IMR-90 (cell line): ENCODE measurements around the gene DUS1L. TPM values are rescaled to one million over a fixed set of nuclear protein-coding genes. Genes with fewer than 3 reads are reported as not detected.

Experiments
- ATAC-seq: fragments of 200-7000 bp; cut with Tn5 transposase; 2 replicates; pipeline ENCODE4 v1.9.1; 2020; ENCODE audit warnings: low read depth, mild to moderate bottlenecking, moderate library complexity
- BruUV-seq: library from RNA; stranded (reverse); fragments of 400-500 nt; replicated peaks from 2 replicates; lab custom pipeline; 2021; lab: Mats Ljungman, UMichigan
- CTCF ChIA-PET: fragments of 300-600 bp; formaldehyde crosslinking; extraction: SDS; loops from one replicate; lab custom pipeline; 2021; ENCODE audit warnings: antibody characterized with exemption; lab: Yijun Ruan, JAX
- POLR2A ChIA-PET: fragments of 300-600 bp; sonication (Branson Sonifier 250); formaldehyde crosslinking; loops from one replicate; lab custom pipeline; 2022; ENCODE audit warnings: antibody characterized with exemption; ENCODE audit not compliant: unreplicated experiment; lab: Charles Lee
- DNase-seq: peaks from one replicate; pipeline ENCODE4 v3.0.0; 2013
- H2AFZ ChIP-seq: replicated peaks from 2 replicates; pipeline ENCODE3; 2013; ENCODE audit warnings: low read length, mild to moderate bottlenecking; ENCODE audit not compliant: poor library complexity
- H2AK5ac ChIP-seq: 2 replicates; pipeline ENCODE4 v1.6.1; 2013; ENCODE audit warnings: low read depth, low read length, inconsistent platforms
- H2AK9ac ChIP-seq: replicated peaks from 2 replicates; pipeline ENCODE3; 2013; ENCODE audit warnings: mild to moderate bottlenecking, low read depth, low read length, moderate library complexity; ENCODE audit not compliant: poor library complexity
- H2BK120ac ChIP-seq: 2 replicates; pipeline ENCODE4 v1.6.1; 2013; ENCODE audit warnings: low read depth, low read length, inconsistent platforms
- H2BK15ac ChIP-seq: 3 replicates; pipeline ENCODE4 v1.6.1; 2013; ENCODE audit warnings: low read depth, low read length, inconsistent platforms
- H2BK20ac ChIP-seq: 2 replicates; pipeline ENCODE4 v1.6.1; 2013; ENCODE audit warnings: low read depth, mild to moderate bottlenecking, inconsistent platforms, low read length, moderate library complexity
- H2BK5ac ChIP-seq: 2 replicates; pipeline ENCODE4 v1.6.1; 2013; ENCODE audit warnings: mild to moderate bottlenecking, low read depth, low read length, inconsistent platforms; ENCODE audit not compliant: poor library complexity, severe bottlenecking
- H3K14ac ChIP-seq: replicated peaks from 2 replicates; pipeline ENCODE4 v1.6.1; 2013; ENCODE audit warnings: low read depth, low read length, inconsistent platforms
- H3K18ac ChIP-seq: 2 replicates; pipeline ENCODE4 v1.6.1; 2013; ENCODE audit warnings: low read depth, low read length, control low read depth
- H3K23ac ChIP-seq: 2 replicates; pipeline ENCODE4 v1.6.1; 2013; ENCODE audit warnings: low read depth, low read length, inconsistent platforms
- H3K27ac ChIP-seq: 2 replicates; pipeline ENCODE4 v1.5.1; 2013; ENCODE audit warnings: mild to moderate bottlenecking, control low read depth, low read length; ENCODE audit not compliant: insufficient read depth
- H3K27me3 ChIP-seq: 2 replicates; pipeline ENCODE4 v1.6.1; 2013; ENCODE audit warnings: low read length; ENCODE audit not compliant: control insufficient read depth, insufficient read depth
- H3K36me3 ChIP-seq: 2 replicates; pipeline ENCODE4 v1.6.1; 2013; ENCODE audit warnings: low read length, mixed read lengths; ENCODE audit not compliant: control insufficient read depth, insufficient read depth
- H3K4ac ChIP-seq: 2 replicates; pipeline ENCODE4 v1.6.1; 2013; ENCODE audit warnings: low read depth, low read length, inconsistent platforms
- H3K4me1 ChIP-seq: 2 replicates; pipeline ENCODE4 v1.6.1; 2013; ENCODE audit warnings: low read length, mixed read lengths; ENCODE audit not compliant: control insufficient read depth, insufficient read depth
- H3K4me2 ChIP-seq: 2 replicates; pipeline ENCODE4 v1.6.1; 2013; ENCODE audit warnings: low read depth, mild to moderate bottlenecking, control low read depth, low read length, moderate library complexity
- H3K4me3 ChIP-seq: 2 replicates; pipeline ENCODE4 v1.5.1; 2013; ENCODE audit warnings: low read depth, mild to moderate bottlenecking, control low read depth, low read length, moderate library complexity; ENCODE audit not compliant: insufficient read depth
- H3K56ac ChIP-seq: 2 replicates; pipeline ENCODE4 v1.6.1; 2013; ENCODE audit warnings: low read length, inconsistent platforms; ENCODE audit not compliant: insufficient read depth; ENCODE audit errors: extremely low read depth
- H3K79me1 ChIP-seq, 2 experiments: 2 replicates each; pipeline ENCODE4 v1.6.1; 2013; ENCODE audit warnings: low read length in 2 of 2, inconsistent platforms in 1 of 2, low read depth in 1 of 2
- H3K9ac ChIP-seq: 2 replicates; pipeline ENCODE4 v1.6.1; 2013; ENCODE audit warnings: low read depth, low read length, control low read depth
- H3K9me1 ChIP-seq: 2 replicates; pipeline ENCODE4 v1.6.1; 2013; ENCODE audit warnings: low read length, inconsistent platforms; ENCODE audit not compliant: insufficient read depth
- H3K9me3 ChIP-seq: 2 replicates; pipeline ENCODE4 v1.6.1; 2013; ENCODE audit warnings: low read length; ENCODE audit not compliant: control insufficient read depth, insufficient read depth
- H4K20me1 ChIP-seq: 2 replicates; pipeline ENCODE4 v1.6.1; 2013; ENCODE audit warnings: low read length, inconsistent platforms; ENCODE audit not compliant: insufficient read depth
- H4K5ac ChIP-seq: 2 replicates; pipeline ENCODE4 v1.6.1; 2013; ENCODE audit warnings: mild to moderate bottlenecking, low read depth, low read length, control low read depth
- H4K8ac ChIP-seq, 2 experiments: 2 replicates each; pipeline ENCODE4 v1.6.1; 2013; ENCODE audit warnings: low read depth in 2 of 2, low read length in 2 of 2, control low read depth in 1 of 2, inconsistent platforms in 1 of 2
- H4K91ac ChIP-seq: 2 replicates; pipeline ENCODE4 v1.6.1; 2013; ENCODE audit warnings: low read depth, low read length, inconsistent platforms; ENCODE audit not compliant: insufficient read depth
- BHLHE40 ChIP-seq: fragments of 150-350 bp; IDR thresholded peaks from 2 replicates; pipeline ENCODE4 v1.6.1; 2016; ENCODE audit warnings: mild to moderate bottlenecking, low read depth, low read length
- CEBPB ChIP-seq: IDR thresholded peaks from 2 replicates; pipeline ENCODE4 v1.6.1; 2012; ENCODE audit warnings: low read depth, low read length, improper control_type of control experiment
- CHD1 ChIP-seq: IDR thresholded peaks from 2 replicates; pipeline ENCODE4 v1.6.1; 2012; ENCODE audit warnings: low read depth, low read length, improper control_type of control experiment
- FOS ChIP-seq: fragments of 150-350 bp; IDR thresholded peaks from 2 replicates; pipeline ENCODE4 v1.6.1; 2016; ENCODE audit warnings: low read depth, low read length
- MAFK ChIP-seq: IDR thresholded peaks from 2 replicates; pipeline ENCODE4 v1.6.1; 2012; ENCODE audit warnings: low read depth, low read length, improper control_type of control experiment
- MAZ ChIP-seq: IDR thresholded peaks from 2 replicates; pipeline ENCODE4 v1.6.1; 2012; ENCODE audit warnings: low read depth, mild to moderate bottlenecking, low read length, improper control_type of control experiment, moderate library complexity, borderline replicate concordance
- MXI1 ChIP-seq: IDR thresholded peaks from 2 replicates; pipeline ENCODE4 v1.6.1; 2012; ENCODE audit warnings: low read depth, mild to moderate bottlenecking, low read length, moderate library complexity, borderline replicate concordance
- NFE2L2 ChIP-seq: fragments of 150-350 bp; IDR thresholded peaks from 2 replicates; pipeline ENCODE4 v1.6.1; 2016; ENCODE audit warnings: low read depth, mild to moderate bottlenecking, low read length
- POLR2A ChIP-seq: IDR thresholded peaks from 2 replicates; pipeline ENCODE4 v1.6.1; 2012; ENCODE audit warnings: mild to moderate bottlenecking, low read depth, low read length
- RAD21 ChIP-seq: IDR thresholded peaks from 2 replicates; pipeline ENCODE4 v1.6.1; 2012; ENCODE audit warnings: low read length, improper control_type of control experiment
- RCOR1 ChIP-seq: IDR thresholded peaks from 2 replicates; pipeline ENCODE4 v1.6.1; 2012; ENCODE audit warnings: mild to moderate bottlenecking, low read length, improper control_type of control experiment; ENCODE audit not compliant: insufficient replicate concordance
- RFX5 ChIP-seq: IDR thresholded peaks from 2 replicates; pipeline ENCODE4 v1.8.0; 2012; ENCODE audit warnings: low read depth, mild to moderate bottlenecking, low read length, moderate library complexity
- SMC3 ChIP-seq: fragments of 150-350 bp; IDR thresholded peaks from 2 replicates; pipeline ENCODE4 v1.6.1; 2016; ENCODE audit warnings: low read depth, mild to moderate bottlenecking, antibody characterized with exemption, low read length, moderate library complexity
- WGBS, 2 experiments: methylation state at CpG; one replicate each; pipeline versions ENCODE4 v1.1.5 to v1.1.7; 2013; ENCODE audit warnings: missing lambda C conversion rate in 2 of 2; ENCODE audit not compliant: insufficient read length in 1 of 2; ENCODE audit errors: extremely low coverage in 2 of 2; 5-methylcytosine and 5-hydroxymethylcytosine counted together
- dilution Hi-C: fragments of 300-500 bp; cut with HindIII; formaldehyde crosslinking; loops from one replicate; pipeline ENCODE4 v1.14.3; 2018; ENCODE audit warnings: low sequenced_read_pairs; ENCODE audit not compliant: unreplicated experiment
- in situ Hi-C: fragments of 300-500 bp; cut with MboI; formaldehyde crosslinking; loops from 3 replicates; pipeline ENCODE4 v1.14.3; 2019; ENCODE audit warnings: low sequenced_read_pairs, inconsistent platforms, mixed read lengths
- intact Hi-C: fragments of 100-400 bp; cut with micrococcal nuclease; formaldehyde crosslinking; loops from 2 replicates; pipeline ENCODE4 v1.10.0; 2022
- polyA plus RNA-seq, 3 experiments: library from polyadenylated mRNA; depleted of rRNA; stranded (reverse); fragments of >200 nt; gene quantifications; 2 replicates each; pipeline ENCODE4 v1.2.3, GENCODE V29; 2012; ENCODE audit warnings: low replicate concordance in 1 of 3
- total RNA-seq: library from RNA; depleted of rRNA; stranded (reverse); fragments of >200 nt; gene quantifications from 2 replicates; pipeline ENCODE4 v1.2.3, GENCODE V29; 2012
- TF ChIP-seq, protein P1 (sequence below): conservative IDR thresholded peaks from 2 replicates; pipeline ENCODE4 v1.5.1; 2012; ENCODE audit warnings: mild to moderate bottlenecking, low read depth, low read length, improper control_type of control experiment
- TF ChIP-seq, protein P2 (sequence below): fragments of 150-350 bp; IDR thresholded peaks from 2 replicates; pipeline ENCODE4 v1.6.1; 2017; ENCODE audit warnings: mild to moderate bottlenecking, antibody characterized with exemption, low read length, low read depth
- TF ChIP-seq, protein P3 (sequence below): fragments of 150-350 bp; IDR thresholded peaks from 2 replicates; pipeline ENCODE4 v1.6.1; 2016; ENCODE audit warnings: low read depth, mild to moderate bottlenecking, low read length, moderate library complexity, borderline replicate concordance

DUS1L gene
- total and polyA plus RNA-seq, 2 of the 4 experiments (the other 2 are of a cell fraction), result 29.0 to 76.9 TPM

DNA sequence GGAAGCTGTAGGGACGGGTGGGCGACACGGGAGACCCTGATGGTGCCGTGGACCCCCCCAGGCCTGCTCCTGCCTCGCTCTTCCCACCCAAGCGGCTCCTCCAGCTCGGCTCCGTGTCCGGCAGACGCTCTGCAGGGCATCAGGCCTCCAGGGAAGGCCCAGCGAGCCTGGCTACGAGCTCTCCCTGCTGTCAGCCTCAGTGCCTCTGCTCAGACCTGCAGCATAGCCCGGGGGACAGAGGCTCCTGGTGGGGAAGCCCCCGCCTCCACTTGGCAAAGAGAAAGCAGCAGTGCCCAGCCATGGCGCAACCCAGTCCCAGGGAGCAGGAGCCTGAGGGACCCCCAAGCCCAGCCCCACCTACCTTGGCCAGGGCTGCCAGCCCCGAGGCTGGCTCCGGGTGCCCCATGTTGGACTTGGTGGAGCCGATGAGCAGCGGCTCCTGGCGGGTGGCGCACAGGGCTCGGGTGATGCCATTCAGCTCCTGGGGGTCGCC, 26.5 kb upstream of the DUS1L start:
- Histone ChIP-seq H2BK120ac (no peak overlapping the region), H4K20me1 (peaks cover 28% of the 10 kb centered on the region), H2AK9ac (no peak overlapping the region), H2BK15ac (no peak overlapping the region), H3K4me2 (no peak overlapping the region), H3K27ac (no peak overlapping the region), H3K23ac (no peak overlapping the region), H3K9ac (no peak overlapping the region), H3K4me3 (no peak overlapping the region), H3K4ac (no peak overlapping the region), H3K9me3 (no peaks in the 10 kb centered on the region), H3K36me3 (peaks cover 78% of the 10 kb centered on the region), H2BK20ac (no peak overlapping the region), H4K5ac (no peak overlapping the region), H3K56ac (no peak overlapping the region), H3K14ac (no peak overlapping the region), H3K79me1 (peaks cover 0 to 35% of the 10 kb centered on the region in 2 experiments), H2AFZ (no peak overlapping the region), H2BK5ac (no peak overlapping the region), H3K18ac (no peak overlapping the region), H3K27me3 (no peaks in the 10 kb centered on the region), H2AK5ac (no peak overlapping the region), H4K8ac (no peak overlapping the region), H4K91ac (no peak overlapping the region), H3K4me1 (peaks cover 3% of the 10 kb centered on the region), H3K9me1 (no peaks in the 10 kb centered on the region; the same call in 1 of the 2 replicates)
- dilution Hi-C loops, result no loop called here
- BruUV-seq, result no TSS peak
- intact Hi-C loops, result no loop called here
- no peak for ATAC-seq
- ChIA-PET POLR2A (no interaction called here), CTCF (no interaction called here)
- in situ Hi-C loops, result no loop called here
- no peak for TF ChIP-seq CHD1
- no peak for TF ChIP-seq MXI1
- TF ChIP-seq RCOR1, result no peak
- TF ChIP-seq, protein P1, sequence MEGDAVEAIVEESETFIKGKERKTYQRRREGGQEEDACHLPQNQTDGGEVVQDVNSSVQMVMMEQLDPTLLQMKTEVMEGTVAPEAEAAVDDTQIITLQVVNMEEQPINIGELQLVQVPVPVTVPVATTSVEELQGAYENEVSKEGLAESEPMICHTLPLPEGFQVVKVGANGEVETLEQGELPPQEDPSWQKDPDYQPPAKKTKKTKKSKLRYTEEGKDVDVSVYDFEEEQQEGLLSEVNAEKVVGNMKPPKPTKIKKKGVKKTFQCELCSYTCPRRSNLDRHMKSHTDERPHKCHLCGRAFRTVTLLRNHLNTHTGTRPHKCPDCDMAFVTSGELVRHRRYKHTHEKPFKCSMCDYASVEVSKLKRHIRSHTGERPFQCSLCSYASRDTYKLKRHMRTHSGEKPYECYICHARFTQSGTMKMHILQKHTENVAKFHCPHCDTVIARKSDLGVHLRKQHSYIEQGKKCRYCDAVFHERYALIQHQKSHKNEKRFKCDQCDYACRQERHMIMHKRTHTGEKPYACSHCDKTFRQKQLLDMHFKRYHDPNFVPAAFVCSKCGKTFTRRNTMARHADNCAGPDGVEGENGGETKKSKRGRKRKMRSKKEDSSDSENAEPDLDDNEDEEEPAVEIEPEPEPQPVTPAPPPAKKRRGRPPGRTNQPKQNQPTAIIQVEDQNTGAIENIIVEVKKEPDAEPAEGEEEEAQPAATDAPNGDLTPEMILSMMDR, result no peak
- TF ChIP-seq RFX5, result no peak
- TF ChIP-seq MAZ, result no peak
- TF ChIP-seq CEBPB, result no peak
- no peak for TF ChIP-seq NFE2L2
- TF ChIP-seq, protein P2, sequence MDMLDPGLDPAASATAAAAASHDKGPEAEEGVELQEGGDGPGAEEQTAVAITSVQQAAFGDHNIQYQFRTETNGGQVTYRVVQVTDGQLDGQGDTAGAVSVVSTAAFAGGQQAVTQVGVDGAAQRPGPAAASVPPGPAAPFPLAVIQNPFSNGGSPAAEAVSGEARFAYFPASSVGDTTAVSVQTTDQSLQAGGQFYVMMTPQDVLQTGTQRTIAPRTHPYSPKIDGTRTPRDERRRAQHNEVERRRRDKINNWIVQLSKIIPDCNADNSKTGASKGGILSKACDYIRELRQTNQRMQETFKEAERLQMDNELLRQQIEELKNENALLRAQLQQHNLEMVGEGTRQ, result no peak
- no peak for TF ChIP-seq FOS
- no peak for TF ChIP-seq MAFK
- TF ChIP-seq POLR2A, result no peak
- TF ChIP-seq BHLHE40, result no peak
- TF ChIP-seq, protein P3, sequence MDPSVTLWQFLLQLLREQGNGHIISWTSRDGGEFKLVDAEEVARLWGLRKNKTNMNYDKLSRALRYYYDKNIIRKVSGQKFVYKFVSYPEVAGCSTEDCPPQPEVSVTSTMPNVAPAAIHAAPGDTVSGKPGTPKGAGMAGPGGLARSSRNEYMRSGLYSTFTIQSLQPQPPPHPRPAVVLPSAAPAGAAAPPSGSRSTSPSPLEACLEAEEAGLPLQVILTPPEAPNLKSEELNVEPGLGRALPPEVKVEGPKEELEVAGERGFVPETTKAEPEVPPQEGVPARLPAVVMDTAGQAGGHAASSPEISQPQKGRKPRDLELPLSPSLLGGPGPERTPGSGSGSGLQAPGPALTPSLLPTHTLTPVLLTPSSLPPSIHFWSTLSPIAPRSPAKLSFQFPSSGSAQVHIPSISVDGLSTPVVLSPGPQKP, result no peak
- no peak for TF ChIP-seq RAD21
- TF ChIP-seq SMC3, result no peak
- no peak for DNase-seq
- WGBS, 2 experiments, result 96% methylated on average over 9 of the region's 23 CpGs; no CpG with 5 or more reads in 1 of the 2 experiments
